ENCODE measurements around the gene VWF. TPM values are rescaled to one million over a fixed set of nuclear protein-coding genes. Genes with fewer than 3 reads are reported as not detected.

VWF gene
- total and polyA plus RNA-seq, 10 of the 15 experiments (the other 5 are each of a cell fraction or from before 2014, with no cell fraction given) = 0.08 to 0.23 TPM; not detected in 8

DNA sequence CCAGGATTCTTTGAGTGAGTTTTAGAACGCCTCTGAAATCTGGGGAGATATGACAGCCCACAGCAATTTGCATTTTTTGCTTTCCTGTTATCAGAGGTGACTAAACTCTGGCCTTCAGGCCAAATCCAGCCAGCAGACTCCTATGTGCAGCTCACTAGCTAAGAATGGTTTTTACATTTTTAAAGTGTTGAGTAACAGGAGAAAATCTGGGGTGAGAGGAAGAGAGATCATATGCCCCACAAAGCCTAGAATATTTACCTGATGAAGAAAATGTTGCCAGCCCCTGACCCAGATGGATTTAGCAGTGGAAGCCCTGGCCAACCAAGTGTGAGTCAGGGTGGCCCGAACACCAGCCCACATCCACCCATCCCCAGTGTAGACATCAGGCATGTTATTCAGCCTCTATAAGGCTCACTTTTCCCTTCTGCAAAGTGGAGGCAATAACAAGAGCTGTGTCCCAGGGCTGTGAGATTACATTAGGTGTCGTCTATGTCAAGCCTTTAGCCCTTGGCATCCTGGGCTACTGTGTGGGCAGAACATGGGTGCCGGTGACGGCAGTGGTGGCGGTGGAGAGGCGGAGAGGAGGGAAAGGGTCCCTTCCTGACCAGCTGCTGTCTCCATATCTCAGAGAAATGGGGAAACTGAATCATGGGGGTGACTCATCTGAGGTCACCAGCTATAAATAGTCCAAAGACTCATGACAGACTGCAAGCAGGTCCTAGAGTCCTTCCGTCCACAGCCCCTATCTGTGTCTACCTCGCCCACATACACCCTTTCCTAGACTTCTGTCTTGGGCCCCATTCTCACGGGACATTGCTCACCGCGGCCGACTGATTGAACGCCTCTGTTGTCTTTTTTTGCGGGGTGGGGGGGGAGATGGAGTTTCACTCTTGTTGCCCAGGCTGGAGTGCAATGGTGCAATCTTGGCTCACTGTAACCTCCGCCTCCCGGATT is 43.1 kb upstream of the VWF start (continued):
- TF ChIP-seq ZNF592 (IDR thresholded peaks at IDR 0.05) (no peak), KLF5 (IDR thresholded peaks at IDR 0.05; ENCODE audit: partially characterized antibody) (no peak), ZSCAN29 (IDR thresholded peaks at IDR 0.05) (no peak), MTA2 (IDR thresholded peaks at IDR 0.05; ENCODE audit: low read depth) (peak; percentile 70; the same call in 1 of the 2 replicates), RUNX3 (IDR thresholded peaks at IDR 0.05; ENCODE audit: low read length) (peak; percentile 79), SRF (IDR thresholded peaks at IDR 0.05; ENCODE audit: low read depth in 2 of 2, low read length in 2 of 2) (no peak), DPF2 (IDR thresholded peaks at IDR 0.05) (peak; percentile 76; the same call in 1 of the 2 replicates), SUPT20H (IDR thresholded peaks at IDR 0.05; ENCODE audit: borderline replicate concordance, control insufficient read depth, low read depth, low read length) (no peak), SMAD5 (IDR thresholded peaks at IDR 0.05; ENCODE audit: low read depth) (no peak), USF1 (IDR thresholded peaks at IDR 0.05; ENCODE audit: borderline replicate concordance, extremely low read length, insufficient read depth, low read depth, low read length) (no peak), CREB1 (IDR thresholded peaks at IDR 0.05; ENCODE audit: low read depth) (peak; percentile 62; the same call in 1 of the 2 replicates), CHD4 (IDR thresholded peaks at IDR 0.05) (no peak), STAT3 (IDR thresholded peaks at IDR 0.05; ENCODE audit: low read depth, low read length) (no peak), HDAC6 (IDR thresholded peaks at IDR 0.05; ENCODE audit: unreplicated experiment) (no peak), LARP7 (IDR thresholded peaks at IDR 0.05) (no peak), ZNF207 (IDR thresholded peaks at IDR 0.05; ENCODE audit: borderline replicate concordance) (0 out of 2 replicates have a peak, but pooled peaks have one; percentile 37)
- TF ChIP-seq, protein P1, sequence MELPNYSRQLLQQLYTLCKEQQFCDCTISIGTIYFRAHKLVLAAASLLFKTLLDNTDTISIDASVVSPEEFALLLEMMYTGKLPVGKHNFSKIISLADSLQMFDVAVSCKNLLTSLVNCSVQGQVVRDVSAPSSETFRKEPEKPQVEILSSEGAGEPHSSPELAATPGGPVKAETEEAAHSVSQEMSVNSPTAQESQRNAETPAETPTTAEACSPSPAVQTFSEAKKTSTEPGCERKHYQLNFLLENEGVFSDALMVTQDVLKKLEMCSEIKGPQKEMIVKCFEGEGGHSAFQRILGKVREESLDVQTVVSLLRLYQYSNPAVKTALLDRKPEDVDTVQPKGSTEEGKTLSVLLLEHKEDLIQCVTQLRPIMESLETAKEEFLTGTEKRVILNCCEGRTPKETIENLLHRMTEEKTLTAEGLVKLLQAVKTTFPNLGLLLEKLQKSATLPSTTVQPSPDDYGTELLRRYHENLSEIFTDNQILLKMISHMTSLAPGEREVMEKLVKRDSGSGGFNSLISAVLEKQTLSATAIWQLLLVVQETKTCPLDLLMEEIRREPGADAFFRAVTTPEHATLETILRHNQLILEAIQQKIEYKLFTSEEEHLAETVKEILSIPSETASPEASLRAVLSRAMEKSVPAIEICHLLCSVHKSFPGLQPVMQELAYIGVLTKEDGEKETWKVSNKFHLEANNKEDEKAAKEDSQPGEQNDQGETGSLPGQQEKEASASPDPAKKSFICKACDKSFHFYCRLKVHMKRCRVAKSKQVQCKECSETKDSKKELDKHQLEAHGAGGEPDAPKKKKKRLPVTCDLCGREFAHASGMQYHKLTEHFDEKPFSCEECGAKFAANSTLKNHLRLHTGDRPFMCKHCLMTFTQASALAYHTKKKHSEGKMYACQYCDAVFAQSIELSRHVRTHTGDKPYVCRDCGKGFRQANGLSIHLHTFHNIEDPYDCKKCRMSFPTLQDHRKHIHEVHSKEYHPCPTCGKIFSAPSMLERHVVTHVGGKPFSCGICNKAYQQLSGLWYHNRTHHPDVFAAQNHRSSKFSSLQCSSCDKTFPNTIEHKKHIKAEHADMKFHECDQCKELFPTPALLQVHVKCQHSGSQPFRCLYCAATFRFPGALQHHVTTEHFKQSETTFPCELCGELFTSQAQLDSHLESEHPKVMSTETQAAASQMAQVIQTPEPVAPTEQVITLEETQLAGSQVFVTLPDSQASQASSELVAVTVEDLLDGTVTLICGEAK (IDR thresholded peaks at IDR 0.05; ENCODE audit: borderline replicate concordance) = no peak
